ENCODE results near the gene MACROH2A2. TPM values are rescaled to one million over a fixed set of nuclear protein-coding genes. Genes with fewer than 3 reads are reported as not detected.

Gene MACROH2A2
- total RNA-seq, 1 donor from 2014 or later, result 15.5 TPM

DNA sequence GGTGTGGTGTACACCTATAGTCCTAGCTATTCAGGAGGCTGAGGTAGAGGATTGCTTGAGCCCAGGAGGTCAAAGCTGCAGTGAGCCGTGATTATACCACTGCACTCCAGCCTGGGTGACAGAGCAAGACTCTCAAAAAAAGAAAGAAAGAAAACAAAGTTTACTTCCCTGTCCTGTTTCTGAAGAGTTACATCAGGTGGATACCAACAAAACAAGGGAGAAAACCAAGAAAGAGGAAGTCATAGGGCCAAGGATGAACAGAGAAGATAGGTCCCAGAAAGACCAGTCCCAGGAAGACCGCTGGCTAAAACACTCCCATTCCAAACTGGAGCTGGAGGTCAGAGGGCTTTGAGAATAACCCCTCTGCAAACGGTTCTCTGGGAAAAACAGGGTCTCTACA is 13.5 kb downstream of the MACROH2A2 start:
- no peaks in the 10 kb centered on the region for H3K27me3 ChIP-seq

GRCh38 chr10:70067586-70067985 is 14.9 kb downstream of the MACROH2A2 start:
- intact Hi-C loops (cut with DNase I), result no loop called here
- Histone ChIP-seq H3K4me3 (no peak overlapping the region), H3K27ac (no peak overlapping the region), H3K9me3 (no peaks in the 10 kb centered on the region), H3K4me1 (no peaks in the 10 kb centered on the region), H3K36me3 (no peaks in the 10 kb centered on the region), H3K27me3 (no peaks in the 10 kb centered on the region)
- TF ChIP-seq, protein P1, sequence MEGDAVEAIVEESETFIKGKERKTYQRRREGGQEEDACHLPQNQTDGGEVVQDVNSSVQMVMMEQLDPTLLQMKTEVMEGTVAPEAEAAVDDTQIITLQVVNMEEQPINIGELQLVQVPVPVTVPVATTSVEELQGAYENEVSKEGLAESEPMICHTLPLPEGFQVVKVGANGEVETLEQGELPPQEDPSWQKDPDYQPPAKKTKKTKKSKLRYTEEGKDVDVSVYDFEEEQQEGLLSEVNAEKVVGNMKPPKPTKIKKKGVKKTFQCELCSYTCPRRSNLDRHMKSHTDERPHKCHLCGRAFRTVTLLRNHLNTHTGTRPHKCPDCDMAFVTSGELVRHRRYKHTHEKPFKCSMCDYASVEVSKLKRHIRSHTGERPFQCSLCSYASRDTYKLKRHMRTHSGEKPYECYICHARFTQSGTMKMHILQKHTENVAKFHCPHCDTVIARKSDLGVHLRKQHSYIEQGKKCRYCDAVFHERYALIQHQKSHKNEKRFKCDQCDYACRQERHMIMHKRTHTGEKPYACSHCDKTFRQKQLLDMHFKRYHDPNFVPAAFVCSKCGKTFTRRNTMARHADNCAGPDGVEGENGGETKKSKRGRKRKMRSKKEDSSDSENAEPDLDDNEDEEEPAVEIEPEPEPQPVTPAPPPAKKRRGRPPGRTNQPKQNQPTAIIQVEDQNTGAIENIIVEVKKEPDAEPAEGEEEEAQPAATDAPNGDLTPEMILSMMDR (IDR thresholded peaks at IDR 0.05), result no peak
- no peak for TF ChIP-seq POLR2A (IDR thresholded peaks at IDR 0.05)
- TF ChIP-seq POLR2AphosphoS5 (IDR thresholded peaks at IDR 0.05; ENCODE audit: insufficient read depth in 1 of 2, low read depth in 1 of 2), result no peak
- no peak for DNase-seq (ENCODE audit: extremely low spot score in 2 of 2)

More for the DNA sequence above, 13.5 kb downstream of the MACROH2A2 start:
- intact Hi-C loops (cut with DNase I), result no loop called here
- no peak for DNase-seq (ENCODE audit: extremely low spot score in 2 of 2)
- H3K4me1 ChIP-seq, result no peaks in the 10 kb centered on the region
- H3K36me3 ChIP-seq, result no peaks in the 10 kb centered on the region
- H3K27ac ChIP-seq, result no peak overlapping the region
- H3K4me3 ChIP-seq, result no peak overlapping the region
- TF ChIP-seq, protein P1 (IDR thresholded peaks at IDR 0.05), result no peak
- TF ChIP-seq POLR2A (IDR thresholded peaks at IDR 0.05), result no peak
- no peak for TF ChIP-seq POLR2AphosphoS5 (IDR thresholded peaks at IDR 0.05; ENCODE audit: insufficient read depth in 1 of 2, low read depth in 1 of 2)
- no peaks in the 10 kb centered on the region for H3K9me3 ChIP-seq

- TF ChIP-seq, protein P1 (IDR thresholded peaks at IDR 0.05), result no peak
- TF ChIP-seq POLR2A (IDR thresholded peaks at IDR 0.05) (no peak), POLR2AphosphoS5 (IDR thresholded peaks at IDR 0.05; ENCODE audit: insufficient read depth in 1 of 2, low read depth in 1 of 2) (no peak)
These were observed 16.3 kb downstream of the MACROH2A2 start for GRCh38 chr10:70068925-70069324.

GRCh38 chr10:70069346-70069745 is 16.7 kb downstream of the MACROH2A2 start:
- intact Hi-C loops (cut with DNase I), result no loop called here
- Histone ChIP-seq H3K4me1 (no peaks in the 10 kb centered on the region), H3K27me3 (no peaks in the 10 kb centered on the region), H3K9me3 (no peaks in the 10 kb centered on the region), H3K27ac (no peak overlapping the region), H3K4me3 (no peak overlapping the region), H3K36me3 (no peaks in the 10 kb centered on the region)
- TF ChIP-seq, protein P1 (IDR thresholded peaks at IDR 0.05), result no peak
- TF ChIP-seq POLR2A (IDR thresholded peaks at IDR 0.05), result no peak
- no peak for TF ChIP-seq POLR2AphosphoS5 (IDR thresholded peaks at IDR 0.05; ENCODE audit: insufficient read depth in 1 of 2, low read depth in 1 of 2)
- no peak for DNase-seq (ENCODE audit: extremely low spot score in 2 of 2)

More at GRCh38 chr10:70068925-70069324, 16.3 kb downstream of the MACROH2A2 start:
- no peaks in the 10 kb centered on the region for H3K27me3 ChIP-seq
- H3K4me1 ChIP-seq, result no peaks in the 10 kb centered on the region
- H3K4me3 ChIP-seq, result no peak overlapping the region
- intact Hi-C loops (cut with DNase I), result no loop called here
- H3K36me3 ChIP-seq, result no peaks in the 10 kb centered on the region
- H3K27ac ChIP-seq, result no peak overlapping the region
- DNase-seq (ENCODE audit: extremely low spot score in 2 of 2), result no peak
- H3K9me3 ChIP-seq, result no peaks in the 10 kb centered on the region

DNA sequence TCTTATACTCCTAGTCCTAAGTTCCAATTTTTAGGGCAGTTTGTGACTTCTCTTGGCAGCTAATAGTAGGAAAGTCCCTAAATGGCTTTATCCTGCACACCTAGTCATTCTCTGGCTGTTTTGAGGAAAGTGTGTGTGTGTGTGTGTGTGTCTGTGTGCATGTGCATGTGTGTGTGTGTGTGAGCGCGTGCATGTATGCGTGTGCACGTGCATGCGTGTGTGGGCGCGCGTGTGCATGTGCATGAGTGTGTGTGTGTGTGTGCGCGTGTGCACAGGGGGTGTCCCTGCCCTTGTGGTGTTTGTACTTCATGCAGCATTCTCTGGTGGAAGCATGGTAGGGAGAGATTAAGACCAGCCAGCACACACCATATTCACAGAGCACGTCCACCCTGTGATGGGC is 18.2 kb downstream of the MACROH2A2 start:
- H3K4me3 ChIP-seq, result no peak overlapping the region
- H3K36me3 ChIP-seq, result no peaks in the 10 kb centered on the region
- no peak for DNase-seq (ENCODE audit: extremely low spot score in 2 of 2)
- intact Hi-C loops (cut with DNase I), result no loop called here
- H3K27me3 ChIP-seq, result no peaks in the 10 kb centered on the region
- TF ChIP-seq, protein P1 (IDR thresholded peaks at IDR 0.05), result no peak
- TF ChIP-seq POLR2AphosphoS5 (IDR thresholded peaks at IDR 0.05; ENCODE audit: insufficient read depth in 1 of 2, low read depth in 1 of 2) (no peak), POLR2A (IDR thresholded peaks at IDR 0.05) (no peak)
- H3K9me3 ChIP-seq, result no peaks in the 10 kb centered on the region
- H3K4me1 ChIP-seq, result no peaks in the 10 kb centered on the region
- H3K27ac ChIP-seq, result no peak overlapping the region
